Measurements from ENCODE around the gene MAB21L2.

Gene MAB21L2

DNA sequence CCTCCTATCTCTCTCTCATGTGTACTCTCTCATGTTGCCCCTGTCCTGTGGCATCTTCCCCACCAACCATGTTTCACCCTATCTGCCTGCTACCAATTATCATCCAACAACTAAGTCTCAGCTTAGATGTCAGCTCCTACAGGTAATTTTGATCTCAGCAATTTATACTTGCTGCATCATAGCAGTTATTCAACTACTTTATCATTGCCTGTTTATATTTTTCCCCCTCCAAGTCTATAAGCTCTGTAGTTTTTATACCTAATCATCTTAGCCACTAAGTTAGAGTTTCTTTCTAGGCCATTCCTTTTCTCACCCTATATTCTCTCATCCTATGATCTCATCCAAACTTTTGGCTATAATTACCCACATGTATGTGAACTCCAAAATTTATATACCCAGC, 50.7 kb downstream of the MAB21L2 start:
- DNase-seq (ENCODE audit: low spot score), result no peak
- no peak overlapping the region for H3K4me3 ChIP-seq
- TF ChIP-seq, protein P1, sequence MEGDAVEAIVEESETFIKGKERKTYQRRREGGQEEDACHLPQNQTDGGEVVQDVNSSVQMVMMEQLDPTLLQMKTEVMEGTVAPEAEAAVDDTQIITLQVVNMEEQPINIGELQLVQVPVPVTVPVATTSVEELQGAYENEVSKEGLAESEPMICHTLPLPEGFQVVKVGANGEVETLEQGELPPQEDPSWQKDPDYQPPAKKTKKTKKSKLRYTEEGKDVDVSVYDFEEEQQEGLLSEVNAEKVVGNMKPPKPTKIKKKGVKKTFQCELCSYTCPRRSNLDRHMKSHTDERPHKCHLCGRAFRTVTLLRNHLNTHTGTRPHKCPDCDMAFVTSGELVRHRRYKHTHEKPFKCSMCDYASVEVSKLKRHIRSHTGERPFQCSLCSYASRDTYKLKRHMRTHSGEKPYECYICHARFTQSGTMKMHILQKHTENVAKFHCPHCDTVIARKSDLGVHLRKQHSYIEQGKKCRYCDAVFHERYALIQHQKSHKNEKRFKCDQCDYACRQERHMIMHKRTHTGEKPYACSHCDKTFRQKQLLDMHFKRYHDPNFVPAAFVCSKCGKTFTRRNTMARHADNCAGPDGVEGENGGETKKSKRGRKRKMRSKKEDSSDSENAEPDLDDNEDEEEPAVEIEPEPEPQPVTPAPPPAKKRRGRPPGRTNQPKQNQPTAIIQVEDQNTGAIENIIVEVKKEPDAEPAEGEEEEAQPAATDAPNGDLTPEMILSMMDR (IDR thresholded peaks at IDR 0.05), result no peak
- H3K27ac ChIP-seq, result no peak overlapping the region
